HG02798 (cell line): Measurements from ENCODE around the gene BCL7C.
"Not testable (repeated sequence)": the region's sequence is repeated elsewhere in the genome, so short reads cannot be mapped to it uniquely, and the experiment has no call there.

ENCODE experiments used
- ATAC-seq: cut with Tn5 transposase; IDR thresholded peaks from one replicate; pipeline ENCODE4 v1.9.1; 2021; ENCODE audit warnings: mild to moderate bottlenecking; ENCODE audit not compliant: unreplicated experiment, poor library complexity

BCL7C gene

GRCh38 chr16:30874244-30874820 is 19.5 kb downstream of the BCL7C start:
- no peak for ATAC-seq

GRCh38 chr16:30870904-30871303 is 23.0 kb downstream of the BCL7C start:
- ATAC-seq, result no peak

DNA sequence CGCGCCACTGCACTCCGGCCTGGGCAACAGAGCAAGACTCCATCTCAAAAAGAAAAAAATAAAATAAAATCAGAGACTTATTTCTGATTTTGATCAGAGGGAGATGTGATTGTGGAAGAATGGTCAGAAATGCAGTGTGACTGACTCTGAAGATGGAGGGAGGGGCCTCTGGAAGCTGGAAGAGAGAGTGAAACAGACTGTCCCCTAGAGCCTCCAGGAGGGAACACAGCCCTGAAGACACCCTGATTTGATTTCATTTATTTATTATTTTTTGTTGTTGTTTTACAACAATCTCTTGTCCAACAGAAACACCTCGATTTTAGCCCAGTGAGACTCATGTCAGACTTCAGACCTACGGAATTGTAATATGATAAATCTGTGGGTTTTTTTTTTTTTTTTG is 26.1 kb downstream of the BCL7C start:
- no peak for ATAC-seq

- ATAC-seq, result no peak
Observed at GRCh38 chr16:30866031-30866430, 27.8 kb downstream of the BCL7C start.

DNA sequence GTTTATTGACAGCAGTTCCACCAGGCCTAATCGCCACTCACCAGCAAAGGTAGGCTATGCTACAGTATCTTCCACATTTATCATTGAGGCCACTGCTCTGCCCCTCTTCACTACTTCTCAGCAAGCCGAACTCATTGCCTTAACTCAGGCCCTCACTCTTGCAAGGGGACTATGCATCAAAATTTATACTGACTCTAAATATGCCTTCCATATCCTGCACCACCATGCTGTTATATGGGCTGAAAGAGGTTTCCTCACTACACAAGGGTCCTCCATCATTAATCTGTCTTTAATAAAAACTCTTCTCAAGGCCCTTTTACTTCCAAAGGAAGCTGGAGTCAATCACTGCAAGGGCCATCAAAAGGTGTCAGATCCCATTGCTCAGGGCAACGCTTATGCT is 30.7 kb downstream of the BCL7C start:
- not testable (repeated sequence) for ATAC-seq

DNA sequence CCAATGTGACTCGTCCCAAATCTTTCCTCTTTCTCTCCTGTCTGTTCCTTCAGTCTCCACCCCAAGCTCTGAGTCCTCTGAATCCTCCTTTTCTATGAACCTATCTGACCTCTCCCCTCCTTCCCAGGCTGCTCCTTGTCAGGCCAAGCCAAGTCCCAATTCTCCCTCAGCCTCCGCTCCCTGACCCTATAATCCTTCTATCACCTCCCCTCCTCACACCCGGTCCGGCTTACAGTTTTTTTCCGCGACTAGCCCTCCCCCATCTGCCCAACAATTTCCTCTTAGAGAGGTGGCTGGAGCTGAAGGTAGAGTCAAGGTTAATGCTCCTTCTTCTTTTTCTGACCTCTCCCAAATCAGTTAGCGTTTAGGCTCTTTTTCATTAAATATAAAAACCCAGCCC is 33.1 kb downstream of the BCL7C start:
- ATAC-seq, result not testable (repeated sequence)

DNA sequence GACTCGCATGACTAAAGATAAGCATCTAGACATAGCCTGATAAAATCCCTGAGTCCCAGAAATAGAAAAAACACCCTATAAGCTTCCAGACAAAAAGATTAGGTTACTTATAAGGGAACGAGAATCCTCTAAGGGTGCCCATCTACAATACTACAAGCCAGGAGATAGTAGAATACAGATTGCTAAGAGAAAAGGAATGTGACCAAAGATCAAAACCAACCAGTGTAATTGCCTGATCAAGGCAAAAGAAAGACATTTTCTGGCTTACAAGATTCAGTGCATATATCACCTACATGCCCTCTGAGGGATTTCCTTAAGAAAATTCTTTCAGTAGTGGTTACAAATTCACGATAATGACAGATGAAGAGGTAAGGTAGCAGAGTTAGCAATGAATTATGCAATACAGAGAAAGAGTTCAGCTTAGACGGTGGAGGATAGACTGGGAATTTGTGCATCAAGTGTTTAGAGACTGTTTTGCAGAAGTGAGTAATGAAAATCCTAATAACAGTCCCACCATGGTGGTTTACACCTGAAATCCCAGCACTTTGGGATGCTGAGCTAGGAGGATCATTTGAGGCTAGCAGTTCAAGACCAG is 35.0 kb downstream of the BCL7C start:
- ATAC-seq, result no peak

DNA sequence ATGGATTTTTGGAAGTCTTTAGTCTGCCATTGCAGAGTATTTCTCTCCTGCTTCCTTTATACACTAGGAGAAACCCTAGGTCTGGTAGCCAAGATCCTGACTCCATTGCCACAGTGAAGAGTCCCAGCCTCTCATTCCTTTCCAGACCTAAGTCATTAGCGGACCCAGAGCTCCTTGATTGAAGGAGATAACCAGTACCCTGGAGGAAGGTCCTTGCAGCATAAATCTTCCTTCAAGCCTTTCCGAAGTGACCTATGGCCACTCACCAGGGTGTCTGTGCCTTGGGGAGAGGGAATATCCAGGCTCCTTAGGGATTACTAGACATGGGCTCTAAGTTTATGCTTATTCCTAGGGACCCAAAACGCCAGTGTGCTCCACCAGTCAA is 35.8 kb downstream of the BCL7C start:
- ATAC-seq, result no peak

DNA sequence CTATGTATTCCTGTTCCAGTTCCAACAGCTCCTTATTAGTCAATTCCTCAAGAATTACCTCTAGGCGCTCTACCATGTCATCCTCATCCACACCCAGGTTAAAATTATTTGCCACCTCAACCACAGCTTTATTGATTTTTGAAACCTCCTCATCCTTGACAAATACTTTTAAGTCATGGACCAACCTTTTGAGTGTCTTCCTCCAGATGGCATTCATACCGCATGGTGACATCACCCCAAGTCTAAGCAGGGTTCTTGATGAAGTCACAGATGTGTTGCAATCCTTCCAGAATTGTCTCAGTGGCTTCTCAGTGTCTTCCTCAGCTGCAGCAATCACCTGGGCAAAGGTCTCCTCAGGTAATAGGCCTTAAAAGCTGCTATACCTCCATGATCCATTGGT is 40.1 kb downstream of the BCL7C start:
- ATAC-seq, result no peak

DNA sequence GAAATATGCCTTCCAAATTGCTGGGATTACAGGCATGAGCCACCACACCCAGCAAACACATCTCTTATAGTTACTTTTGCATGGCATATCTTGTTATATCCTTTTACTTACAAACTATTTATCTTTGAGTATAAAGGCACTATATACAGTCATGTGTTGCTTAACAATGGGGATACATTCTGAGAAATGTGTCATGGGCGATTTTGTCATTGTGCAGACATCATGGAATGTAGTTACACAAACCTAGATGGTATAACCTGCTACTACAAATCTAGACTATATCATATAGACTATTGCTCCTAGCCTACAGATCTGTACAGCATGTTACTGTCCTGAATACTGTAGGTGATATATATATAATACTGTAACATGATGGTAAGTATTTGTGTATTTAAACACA is 43.6 kb downstream of the BCL7C start:
- ATAC-seq, result no peak

GRCh38 chr16:30846649-30847402 is 47.1 kb downstream of the BCL7C start:
- no peak for ATAC-seq

DNA sequence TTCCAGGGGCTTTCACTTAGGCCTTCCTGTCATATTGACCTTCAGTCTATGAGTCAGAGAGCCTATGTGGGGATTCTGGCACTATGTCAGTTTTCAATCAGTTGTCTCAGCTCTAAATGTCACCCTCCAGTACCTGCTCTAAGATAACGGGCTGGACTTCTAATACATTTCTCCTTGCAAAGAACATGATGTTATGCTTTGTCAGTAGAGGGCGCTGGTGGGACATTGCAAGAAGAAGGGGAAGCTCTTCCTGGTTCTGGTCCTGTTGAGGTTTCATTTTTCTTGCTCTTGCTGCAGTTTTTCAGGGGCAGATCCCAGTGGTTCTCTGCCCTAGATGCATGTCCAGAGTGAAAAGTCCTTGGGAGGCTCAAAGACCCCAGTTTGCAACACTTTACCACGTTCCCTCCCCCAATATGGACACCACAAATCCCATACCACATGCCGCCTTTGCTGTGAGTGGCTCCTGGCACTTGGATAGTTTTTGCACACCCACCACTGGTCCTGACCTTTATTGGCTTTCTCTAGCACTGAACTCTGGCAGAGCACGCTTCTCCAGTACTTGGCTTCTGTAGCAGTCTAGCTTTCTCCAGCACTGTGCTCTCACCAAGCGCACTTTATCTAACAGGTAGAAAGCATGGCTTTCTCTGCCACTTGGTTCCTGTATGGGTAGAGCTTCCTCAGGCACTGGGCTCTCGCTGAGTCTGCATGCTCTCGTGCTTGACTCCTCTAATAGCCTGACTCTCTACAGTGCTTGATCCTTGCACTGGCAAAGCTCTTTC is 49.0 kb downstream of the BCL7C start:
- peak; percentile 66 for ATAC-seq

DNA sequence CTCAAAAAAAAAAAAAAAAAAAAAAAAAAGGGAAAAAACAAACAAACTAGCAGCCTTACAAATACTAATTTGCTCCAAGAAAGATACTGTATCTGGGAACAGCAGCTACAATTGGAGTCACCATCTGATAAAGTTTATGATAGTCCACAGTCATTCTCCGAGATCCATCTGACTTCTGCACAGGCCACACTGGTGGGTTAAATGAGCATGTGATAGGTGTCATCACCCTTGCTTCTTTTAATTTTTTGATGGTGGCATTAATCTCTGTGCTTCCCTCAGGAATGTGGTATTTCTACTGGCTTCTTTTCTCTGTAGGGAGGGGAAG is 49.6 kb downstream of the BCL7C start:
- ATAC-seq, result no peak

- no peak for ATAC-seq
Observed at GRCh38 chr16:30843501-30843900, 50.4 kb downstream of the BCL7C start.

DNA sequence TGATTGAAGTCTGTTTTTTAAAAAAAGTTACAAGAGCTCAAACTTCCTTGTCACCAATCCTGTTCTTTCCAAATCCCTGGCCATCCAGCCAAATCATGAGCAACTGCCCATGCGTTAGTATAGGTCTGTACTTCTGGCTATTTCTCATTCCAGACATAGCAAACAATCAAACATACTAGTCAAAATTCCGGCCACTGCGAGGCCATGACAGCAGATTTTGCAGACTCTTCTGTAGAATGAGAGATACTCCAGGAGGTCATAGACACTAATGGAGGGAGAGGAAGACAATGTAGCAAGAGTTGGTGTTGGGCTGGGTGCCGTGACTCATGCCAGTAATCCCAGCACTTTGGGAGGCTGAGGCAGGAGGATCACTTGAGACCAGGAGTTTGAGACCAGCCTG is 50.9 kb downstream of the BCL7C start:
- no peak for ATAC-seq

- no peak for ATAC-seq
Observed at GRCh38 chr16:30841332-30841731, 52.5 kb downstream of the BCL7C start.

DNA sequence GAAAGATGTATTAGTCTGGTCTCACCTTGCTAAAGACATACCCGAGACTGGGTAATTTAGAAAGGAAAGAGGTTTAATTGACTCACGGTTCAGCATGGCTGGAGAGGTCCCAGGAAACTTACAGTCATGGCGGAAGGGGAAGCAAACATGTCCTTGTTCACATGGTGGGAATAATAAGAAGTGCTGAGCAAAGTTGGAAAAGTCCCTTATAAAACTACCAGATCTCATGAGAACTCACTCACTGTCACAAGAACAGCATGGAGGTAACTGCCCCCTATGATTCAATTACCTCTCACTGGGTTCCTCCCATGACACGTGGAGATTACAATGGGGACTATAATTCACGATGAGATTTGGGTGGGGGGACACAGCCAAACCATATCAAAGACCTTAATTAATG is 53.3 kb downstream of the BCL7C start:
- ATAC-seq, result no peak

- no peak for ATAC-seq
Observed at GRCh38 chr16:30839523-30840227, 54.2 kb downstream of the BCL7C start.

- ATAC-seq, result no peak
Observed at GRCh38 chr16:30838876-30839471, 54.9 kb downstream of the BCL7C start.

GRCh38 chr16:30837904-30838303 is 56.0 kb downstream of the BCL7C start:
- ATAC-seq, result no peak
